Measurements from ENCODE around the gene MINDY3.

Gene MINDY3

GRCh38 chr10:15739254-15739970 is 120.9 kb downstream of the MINDY3 start:
- FAIRE-seq (peak; percentile 67), DNase-seq (ENCODE audit: low spot score) (peak; percentile 55)

- FAIRE-seq, result no peak
- no peak for DNase-seq (ENCODE audit: low spot score)
Measured at GRCh38 chr10:15738270-15738925, 121.9 kb downstream of the MINDY3 start.

GRCh38 chr10:15737656-15738055 is 122.7 kb downstream of the MINDY3 start:
- FAIRE-seq (no peak), DNase-seq (ENCODE audit: low spot score) (no peak)

- no peak for FAIRE-seq
- no peak for DNase-seq (ENCODE audit: low spot score)
Measured at GRCh38 chr10:15735763-15736162, 124.5 kb downstream of the MINDY3 start.

- DNase-seq (ENCODE audit: low spot score) (no peak), FAIRE-seq (no peak)
Measured at GRCh38 chr10:15730341-15730740, 130.0 kb downstream of the MINDY3 start.

GRCh38 chr10:15729890-15730289 is 130.4 kb downstream of the MINDY3 start:
- DNase-seq (ENCODE audit: low spot score) (no peak), FAIRE-seq (no peak)

Data from urothelium cell line (cell line).